Fibroblast of skin of abdomen (primary cell): ENCODE results near the gene CPEB4. TPM values are rescaled to one million over a fixed set of nuclear protein-coding genes. Genes with fewer than 3 reads are reported as not detected.

Experiments
- DNase-seq: peaks from one replicate; pipeline ENCODE4 v3.0.0-alpha.2; 2013
- polyA plus RNA-seq, 2 experiments: library from polyadenylated mRNA; unstranded; fragments of 120-200 nt; gene quantifications; one replicate each; pipeline ENCODE4 v1.2.1, GENCODE V29; 2013; ENCODE audit not compliant: insufficient read length in 2 of 2

CPEB4 gene
- polyA plus RNA-seq (2013, experiment 1 of 2; ENCODE audit: insufficient read length): 4.9 TPM
- 4.3 TPM for polyA plus RNA-seq (2013, experiment 2 of 2; ENCODE audit: insufficient read length)

DNA sequence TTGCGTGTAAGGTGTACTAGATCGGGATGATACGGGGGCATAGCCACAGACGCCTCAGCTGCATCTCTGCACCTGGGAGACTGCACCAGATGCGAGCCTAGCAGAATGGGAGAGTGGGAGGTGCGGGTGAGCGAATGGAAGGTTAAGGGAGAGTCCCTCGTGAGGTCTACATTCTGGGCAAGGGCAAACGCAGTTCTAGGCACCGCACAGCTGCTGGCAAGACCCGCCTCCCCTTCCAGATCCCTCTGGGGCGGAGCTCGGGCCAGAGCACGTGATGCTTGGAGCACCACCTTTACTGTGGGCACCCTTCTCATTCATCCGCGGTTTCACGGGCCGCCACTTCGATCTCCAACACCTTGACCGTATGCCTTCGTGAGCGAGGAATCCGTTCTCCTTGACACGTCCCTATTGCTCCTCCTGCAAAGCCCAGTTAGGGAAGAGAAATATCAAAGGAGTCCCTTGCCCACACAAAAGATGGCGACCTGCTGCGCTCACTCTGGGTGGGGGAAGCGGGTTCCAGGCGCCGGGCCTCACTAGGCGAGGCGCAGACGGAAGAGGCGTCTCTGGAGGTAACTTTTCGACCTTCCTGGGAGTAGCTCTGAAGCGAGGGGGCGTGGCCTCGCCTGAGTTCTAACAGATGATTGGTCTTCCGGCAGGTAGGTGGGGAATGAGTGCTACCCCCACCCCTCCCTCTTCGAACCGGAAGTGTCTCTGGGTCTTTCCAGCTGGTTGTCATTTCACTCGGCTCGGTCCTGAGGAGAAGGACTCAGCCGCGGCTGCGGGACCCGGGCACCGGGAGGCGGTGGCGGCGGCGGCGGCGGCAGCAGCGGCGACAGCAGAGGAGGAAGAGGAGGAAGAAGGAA, at the start of gene CPEB4:
CPEB4 (plus strand) TSS at position 740 of the 863 bp plus-strand sequence. CDS start 1,385 bp downstream, outside the sequence.
- peak; percentile 100 for DNase-seq

- DNase-seq: no peak
Measured at GRCh38 chr5:173839117-173839713, 48.9 kb upstream of the CPEB4 start.

GRCh38 chr5:173840111-173840983, 47.8 kb upstream of the CPEB4 start:
- no peak for DNase-seq

DNA sequence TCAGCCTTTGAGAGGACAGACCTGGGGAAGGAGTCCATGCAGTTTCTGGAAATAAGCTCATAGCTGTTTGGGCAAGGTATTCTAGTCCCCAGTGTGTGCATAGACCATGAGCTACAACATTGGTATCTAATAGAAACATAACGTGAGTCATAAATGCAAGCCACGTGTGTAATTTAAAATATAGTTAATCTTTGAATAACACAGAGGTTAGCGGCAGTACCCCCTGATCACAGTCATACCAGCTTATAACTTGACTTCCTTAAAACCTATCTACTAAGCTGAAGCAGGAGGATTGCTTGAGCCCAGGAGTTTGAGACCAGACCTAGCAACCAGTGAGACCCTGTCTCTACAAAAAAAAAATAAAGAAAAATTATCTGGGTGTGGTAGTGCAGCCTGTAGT, 46.4 kb upstream of the CPEB4 start:
- no peak for DNase-seq

DNA sequence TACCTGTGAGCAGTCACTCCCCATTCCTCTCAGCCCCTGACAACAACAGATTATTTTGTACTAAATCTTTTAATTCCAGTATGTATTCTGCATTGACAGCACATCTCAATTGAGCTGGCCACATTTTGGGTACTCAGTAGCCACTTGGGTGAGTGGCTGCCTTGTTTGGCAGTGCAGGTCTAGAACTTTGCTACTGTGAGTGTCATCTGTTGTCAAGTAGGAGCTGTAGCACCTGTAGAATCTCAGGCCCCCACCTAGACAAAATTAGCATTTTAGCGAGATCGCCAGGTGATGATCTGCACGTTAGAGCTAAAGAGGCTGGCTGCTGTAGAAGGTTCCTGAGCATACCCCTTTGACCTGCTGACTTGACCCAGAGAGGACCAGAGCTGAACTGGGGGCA, 44.4 kb upstream of the CPEB4 start:
- DNase-seq: no peak

- DNase-seq: no peak
Measured at GRCh38 chr5:173845321-173845720, 42.8 kb upstream of the CPEB4 start.

- DNase-seq: no peak
Measured at GRCh38 chr5:173846929-173847501, 41.1 kb upstream of the CPEB4 start.

GRCh38 chr5:173848986-173849596, 39.1 kb upstream of the CPEB4 start:
- DNase-seq: no peak

- DNase-seq: no peak
Measured at GRCh38 chr5:173849908-173850307, 38.2 kb upstream of the CPEB4 start.

DNA sequence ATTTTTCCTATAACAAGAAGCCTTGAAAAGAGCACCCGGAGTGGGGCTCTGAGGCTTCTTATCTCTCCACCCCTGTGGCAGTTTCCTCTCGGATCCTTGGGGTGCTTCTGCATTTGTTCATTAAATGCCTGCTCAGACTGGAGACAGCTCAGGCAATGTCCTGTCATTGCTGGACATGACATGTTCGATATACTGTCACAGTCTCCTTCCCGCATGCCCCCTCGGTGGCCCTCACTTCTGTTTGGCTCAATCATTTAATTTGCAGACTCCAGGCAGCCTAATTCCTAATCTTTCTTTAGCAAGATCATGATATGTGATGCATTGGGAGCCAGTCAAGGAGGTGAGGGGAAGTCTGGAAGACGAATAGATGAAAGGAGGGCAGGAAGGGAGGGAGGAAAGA, 37.5 kb upstream of the CPEB4 start:
- DNase-seq: no peak

DNA sequence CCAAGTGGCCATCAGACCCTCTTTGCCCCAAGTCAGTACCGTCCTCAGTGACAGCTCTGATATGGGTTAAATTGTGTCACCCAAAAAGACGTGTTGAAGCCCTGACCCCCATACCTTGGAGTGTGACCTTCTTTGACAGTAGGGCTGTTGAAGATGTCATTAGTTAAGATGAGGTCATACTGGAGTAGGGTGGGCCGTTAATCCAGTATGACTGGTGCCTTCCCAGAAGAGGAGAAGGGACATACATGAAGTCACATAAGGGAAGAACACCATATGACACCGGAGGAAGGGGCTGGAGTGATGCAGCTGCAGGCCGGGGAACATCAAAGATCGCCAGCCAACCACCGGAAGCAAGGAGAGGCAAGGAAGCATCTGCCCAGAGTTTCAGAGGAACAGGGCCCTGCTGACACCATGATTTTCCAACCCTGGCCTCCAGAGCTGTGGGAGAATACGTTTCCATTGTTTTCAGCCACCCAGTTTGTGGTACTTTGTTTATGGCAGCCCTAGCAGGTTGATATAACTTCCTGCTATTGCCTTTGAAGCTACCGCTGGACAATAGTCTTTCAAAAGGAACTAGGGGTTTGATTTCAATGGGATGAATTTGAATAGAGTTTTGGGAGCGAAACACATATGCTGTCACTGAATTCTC, 36.4 kb upstream of the CPEB4 start:
- no peak for DNase-seq

DNA sequence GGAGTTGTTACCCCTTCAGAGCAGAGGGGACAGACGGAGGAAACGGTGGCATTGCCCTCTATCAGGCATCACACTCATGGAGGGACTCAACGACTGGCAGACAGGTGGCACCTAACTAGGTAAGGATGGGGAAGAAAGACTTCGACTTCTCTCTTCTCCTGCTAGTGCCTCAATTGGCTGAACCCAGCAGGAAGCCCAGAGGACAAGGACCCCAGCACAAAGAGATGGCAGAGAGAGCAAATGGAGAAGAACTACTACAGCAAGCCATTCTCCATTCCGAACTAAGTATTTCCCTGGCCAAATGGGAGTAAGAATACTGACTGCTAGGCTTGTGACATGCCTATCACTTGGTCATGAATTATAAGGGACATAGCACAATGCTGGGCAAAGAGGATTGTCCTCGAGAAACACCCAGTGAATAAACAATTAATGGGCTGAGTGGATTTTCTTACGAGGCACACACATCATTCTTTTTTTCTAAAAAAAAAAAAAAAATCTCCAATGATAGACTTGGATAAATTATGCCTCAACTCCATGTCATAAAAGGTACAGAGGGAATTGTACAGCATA, 35.3 kb upstream of the CPEB4 start:
- DNase-seq: no peak

DNA sequence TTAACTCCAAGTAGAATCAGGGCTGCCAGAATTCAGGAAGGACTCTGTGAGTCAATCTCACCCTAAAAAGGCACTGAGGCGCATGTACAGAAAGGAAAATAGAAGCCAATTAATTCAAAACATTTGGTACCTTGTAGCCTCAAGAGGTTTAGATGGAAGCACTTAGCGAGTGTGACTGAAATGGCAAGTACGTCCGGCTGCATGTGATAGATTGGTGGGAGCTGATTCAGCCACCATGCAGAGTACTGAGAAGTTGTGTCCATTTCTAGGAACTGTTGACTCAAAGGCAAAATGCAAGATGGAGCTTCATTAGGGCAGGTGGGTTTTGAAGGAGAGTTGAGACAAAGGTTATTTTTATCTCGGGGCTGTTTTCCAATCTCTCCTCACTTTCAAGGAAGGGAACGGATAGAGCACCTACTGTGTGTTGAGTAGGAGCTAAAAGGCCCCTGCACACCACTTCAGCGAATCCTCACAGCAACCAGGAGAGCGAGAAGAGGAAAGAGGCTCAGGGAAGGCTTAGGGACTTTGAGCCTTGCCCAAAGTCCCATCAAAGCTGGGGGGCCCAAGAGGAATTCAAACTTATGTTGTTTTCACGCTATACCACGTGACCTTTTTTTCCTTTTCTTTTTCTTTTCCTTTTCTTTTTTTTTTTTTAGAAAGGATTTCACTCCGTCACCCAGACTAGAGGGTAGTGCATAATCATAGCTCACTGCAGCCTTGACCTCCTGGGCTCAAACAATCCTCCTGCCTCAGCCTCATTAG, 34.6 kb upstream of the CPEB4 start:
- DNase-seq: no peak

DNA sequence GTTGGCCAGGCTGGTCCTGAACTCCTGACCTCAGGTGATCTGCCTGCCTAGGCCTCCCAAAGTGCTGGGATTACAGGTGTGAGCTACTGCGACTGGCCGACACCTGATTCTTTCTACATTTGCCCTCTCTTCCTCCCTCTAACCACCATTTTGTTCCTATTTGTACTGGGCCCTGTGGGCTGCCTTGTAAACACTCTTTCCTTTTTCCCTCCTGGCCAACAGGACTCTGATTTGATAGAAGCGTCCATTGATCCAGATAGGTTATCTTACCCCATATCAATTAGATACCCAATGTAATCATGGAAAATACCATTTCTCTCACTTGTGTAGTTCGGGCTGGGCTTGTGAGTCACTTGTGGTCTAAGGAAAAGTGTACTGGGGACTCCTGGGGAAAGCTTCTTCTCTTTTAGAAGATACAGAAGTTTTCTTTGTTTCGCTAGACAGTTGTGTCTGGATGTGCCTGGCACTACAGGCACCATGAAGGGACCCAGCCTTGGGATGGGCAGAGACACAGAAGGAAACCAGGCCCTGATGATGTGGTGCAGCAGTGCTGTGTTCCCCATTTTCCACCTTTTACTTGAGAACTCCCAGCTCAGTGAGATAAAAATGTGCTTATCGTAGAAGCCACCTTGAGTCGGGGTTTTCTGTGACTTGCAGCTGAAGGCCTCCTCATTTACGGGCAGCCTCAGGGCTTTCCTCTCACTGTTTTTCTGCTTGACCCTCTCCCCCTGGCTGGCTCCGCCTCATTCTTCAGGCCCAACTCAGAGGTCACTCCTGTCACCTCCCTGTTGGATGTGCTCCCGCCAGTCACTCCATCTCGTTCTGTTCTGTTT, 32.8 kb upstream of the CPEB4 start:
- no peak for DNase-seq

DNA sequence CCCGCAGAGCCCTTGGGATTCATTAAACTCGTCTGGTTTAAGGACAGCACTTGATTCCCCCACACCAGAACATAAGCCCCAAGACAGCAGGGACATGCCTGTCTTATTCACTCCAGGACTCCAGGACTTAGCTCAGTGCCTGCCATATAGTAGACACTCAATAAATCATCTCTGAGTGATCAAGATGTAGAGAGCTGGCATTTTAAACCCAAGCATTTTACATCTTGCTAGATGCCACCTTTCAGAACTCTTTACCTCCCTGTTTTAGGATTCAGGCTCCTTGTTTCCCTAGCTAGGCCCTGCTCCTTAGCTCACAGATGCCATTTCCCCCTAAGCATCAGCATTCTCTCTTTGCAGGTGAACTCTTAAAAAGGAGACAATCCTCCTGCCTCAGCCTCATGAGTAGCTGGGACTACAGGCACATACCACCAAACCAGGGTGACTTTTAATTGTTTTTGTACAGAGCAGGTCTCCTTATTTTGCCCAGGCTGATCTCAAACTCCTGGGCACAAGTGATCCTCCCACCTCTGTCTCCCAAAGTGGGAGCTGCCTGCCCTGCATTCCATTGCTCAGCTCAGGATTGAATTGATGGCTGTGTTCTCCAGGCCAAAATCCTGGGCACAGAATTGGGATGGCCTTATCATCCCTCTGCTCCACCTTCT, 32.0 kb upstream of the CPEB4 start:
- DNase-seq: no peak

DNA sequence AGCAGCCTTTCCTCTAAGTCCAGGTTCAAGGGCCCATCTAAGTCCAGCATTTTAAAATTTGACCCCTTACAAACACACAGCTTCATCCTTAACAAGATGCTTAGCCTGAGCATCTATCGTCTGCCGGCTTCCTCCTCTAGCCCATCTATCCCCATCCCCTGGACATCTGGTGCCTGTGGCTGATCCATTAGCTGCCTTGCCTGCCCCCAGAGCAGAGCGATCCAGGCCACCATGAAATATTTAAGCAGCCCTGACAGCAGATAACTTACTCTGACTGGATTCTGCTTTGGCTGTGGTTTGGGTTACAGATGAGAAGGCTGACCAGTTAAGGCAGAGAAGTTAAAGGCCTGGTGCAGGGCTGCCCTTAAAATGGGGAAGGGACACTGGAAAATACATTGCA, 30.9 kb upstream of the CPEB4 start:
- DNase-seq: no peak

- DNase-seq: no peak
Measured at GRCh38 chr5:173858021-173858669, 30.0 kb upstream of the CPEB4 start.

DNA sequence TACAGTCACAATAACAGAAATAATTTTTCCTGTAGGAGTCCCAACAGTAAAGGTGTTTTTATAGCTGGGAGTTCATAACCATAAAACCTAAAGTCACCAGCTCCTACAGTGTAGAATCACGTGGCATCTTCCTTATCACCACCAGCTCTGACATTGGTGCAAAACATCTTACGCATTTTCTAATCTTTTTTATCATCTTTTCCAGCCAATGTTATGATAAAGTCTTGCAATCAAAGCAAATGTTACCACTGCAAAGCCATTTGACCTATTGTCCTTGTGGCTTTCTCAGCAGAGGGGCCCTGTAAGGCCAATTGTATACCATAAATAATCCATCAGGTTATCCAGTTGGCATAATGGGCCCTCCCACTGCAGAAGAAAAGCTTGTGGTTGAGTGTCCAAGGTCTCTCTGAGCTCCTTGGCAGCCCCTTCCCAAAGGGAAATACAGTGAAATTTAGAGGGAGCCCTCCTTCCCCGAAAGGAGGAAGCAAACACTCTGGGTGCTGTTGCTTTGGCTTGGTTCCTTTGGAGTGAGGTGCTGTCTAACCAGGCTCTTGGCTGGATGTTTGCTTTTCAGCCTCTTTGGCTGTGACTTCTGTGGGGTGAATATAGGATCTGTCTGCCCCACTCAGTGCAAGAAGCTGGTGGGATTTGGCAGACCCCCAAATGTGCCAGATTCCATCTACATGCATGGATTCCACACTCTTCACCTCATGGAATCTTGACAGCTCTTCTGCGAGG, 29.3 kb upstream of the CPEB4 start:
- DNase-seq: no peak
